T-cell (primary cell): Measurements from ENCODE around the gene NADSYN1. TPM values are rescaled to one million over a fixed set of nuclear protein-coding genes. Genes with fewer than 3 reads are reported as not detected.

ENCODE experiments used
- ATAC-seq, 4 experiments: fragments of 200-7000 bp in 3 of 4; fragments of 150-1000 bp in 1 of 4; cut with Tn5 transposase; replicated peaks in 1 of 4; 1 replicate in 3 of 4; 2 replicates in 1 of 4; pipeline ENCODE4 v1.10.0; 2021; ENCODE audit warnings: moderate library complexity in 3 of 4, mild to moderate bottlenecking in 2 of 4, moderate number of reproducible peaks in 1 of 4
- CTCF ChIA-PET, 2 donors: fragments of 300-600 bp; sonication (Branson Sonifier 250); formaldehyde crosslinking; loops; one replicate each; lab custom pipeline; 2022; ENCODE audit warnings: antibody characterized with exemption in 2 of 2; lab: Charles Lee
- POLR2A ChIA-PET, 2 donors: fragments of 300-600 bp; sonication (Branson Sonifier 250); formaldehyde crosslinking; loops; one replicate each; lab custom pipeline; 2022; ENCODE audit warnings: antibody characterized with exemption in 2 of 2; lab: Charles Lee
- DNase-seq, 35 experiments: peaks; one replicate each; pipeline versions ENCODE4 v3.0.0 to v3.0.0-alpha.2; 2013 to 2023
- H3K27ac ChIP-seq: one replicate; pipeline ENCODE4 v1.5.1; 2013; ENCODE audit warnings: low read length
- H3K27me3 ChIP-seq, 2 experiments: replicated peaks in 1 of 2; 1 replicate in 1 of 2; 2 replicates in 1 of 2; pipeline versions ENCODE4 v1.6.1 to v1.7.0; 2013; ENCODE audit warnings: low read length in 1 of 2, mixed read lengths in 1 of 2; ENCODE audit not compliant: control insufficient read depth in 2 of 2, insufficient read depth in 2 of 2; ENCODE audit errors: extremely low read depth in 1 of 2
- H3K36me3 ChIP-seq, 2 donors: 1 replicate in 1 of 2; 2 replicates in 1 of 2; pipeline versions ENCODE4 v1.6.1 to v1.7.0; 2013; ENCODE audit warnings: low read length in 1 of 2; ENCODE audit not compliant: control insufficient read depth in 2 of 2, insufficient read depth in 1 of 2; ENCODE audit errors: extremely low read depth in 1 of 2
- H3K4me1 ChIP-seq, 2 experiments: 1 replicate in 1 of 2; 2 replicates in 1 of 2; pipeline versions ENCODE4 v1.6.1 to v1.7.0; 2013; ENCODE audit warnings: low read length in 2 of 2, mixed read lengths in 1 of 2; ENCODE audit not compliant: insufficient read depth in 2 of 2, control insufficient read depth in 1 of 2; ENCODE audit errors: extremely low read depth in 1 of 2
- H3K4me3 ChIP-seq, 2 donors: 1 replicate in 1 of 2; 2 replicates in 1 of 2; pipeline versions ENCODE4 v1.5.1 to v1.7.0; 2013; ENCODE audit warnings: mild to moderate bottlenecking in 2 of 2, low read length in 1 of 2, moderate library complexity in 1 of 2; ENCODE audit not compliant: control insufficient read depth in 1 of 2; ENCODE audit errors: extremely low read depth in 1 of 2
- H3K9me3 ChIP-seq: 2 replicates; pipeline ENCODE4 v1.7.0; 2013
- H3K27ac Mint-ChIP-seq, 2 donors: one replicate each; pipeline ENCODE4 v1.8.0; 2020 to 2021; ENCODE audit warnings: mild to moderate bottlenecking in 2 of 2, mixed read lengths in 2 of 2
- H3K27me3 Mint-ChIP-seq, 2 donors: one replicate each; pipeline ENCODE4 v1.8.0; 2021 to 2022; ENCODE audit warnings: mixed read lengths in 2 of 2
- H3K36me3 Mint-ChIP-seq: one replicate; pipeline ENCODE4 v1.8.0; 2021; ENCODE audit warnings: mixed read lengths
- H3K4me1 Mint-ChIP-seq, 3 donors: one replicate each; pipeline ENCODE4 v1.8.0; 2020 to 2022; ENCODE audit warnings: mixed read lengths in 3 of 3, mild to moderate bottlenecking in 1 of 3
- H3K4me3 Mint-ChIP-seq, 3 donors: one replicate each; pipeline ENCODE4 v1.8.0; 2020 to 2022; ENCODE audit warnings: mild to moderate bottlenecking in 3 of 3, mixed read lengths in 3 of 3, moderate library complexity in 3 of 3
- H3K9me3 Mint-ChIP-seq, 3 donors: one replicate each; pipeline ENCODE4 v1.8.0; 2020 to 2022; ENCODE audit warnings: mixed read lengths in 3 of 3
- whole genome bisulfite sequencing: methylation state at CpG from one replicate; pipeline ENCODE4 v1.1.5; 2013; ENCODE audit warnings: missing lambda C conversion rate; ENCODE audit not compliant: insufficient coverage; 5-methylcytosine and 5-hydroxymethylcytosine counted together
- total RNA-seq, 35 experiments: library from RNA in 6 of 35; stranded (reverse) in 6 of 35; fragments of 120-200 nt in 1 of 35; gene quantifications; one replicate each; pipeline versions ENCODE4 v1.2.1 to v1.2.4 and lab custom pipeline; 2013 to 2026

The NADSYN1 gene
- total RNA-seq, 5 donors from 2014 or later (not counting 1 experiment from before 2014, with no cell fraction given) = 125 to 190 (median 162) TPM

DNA sequence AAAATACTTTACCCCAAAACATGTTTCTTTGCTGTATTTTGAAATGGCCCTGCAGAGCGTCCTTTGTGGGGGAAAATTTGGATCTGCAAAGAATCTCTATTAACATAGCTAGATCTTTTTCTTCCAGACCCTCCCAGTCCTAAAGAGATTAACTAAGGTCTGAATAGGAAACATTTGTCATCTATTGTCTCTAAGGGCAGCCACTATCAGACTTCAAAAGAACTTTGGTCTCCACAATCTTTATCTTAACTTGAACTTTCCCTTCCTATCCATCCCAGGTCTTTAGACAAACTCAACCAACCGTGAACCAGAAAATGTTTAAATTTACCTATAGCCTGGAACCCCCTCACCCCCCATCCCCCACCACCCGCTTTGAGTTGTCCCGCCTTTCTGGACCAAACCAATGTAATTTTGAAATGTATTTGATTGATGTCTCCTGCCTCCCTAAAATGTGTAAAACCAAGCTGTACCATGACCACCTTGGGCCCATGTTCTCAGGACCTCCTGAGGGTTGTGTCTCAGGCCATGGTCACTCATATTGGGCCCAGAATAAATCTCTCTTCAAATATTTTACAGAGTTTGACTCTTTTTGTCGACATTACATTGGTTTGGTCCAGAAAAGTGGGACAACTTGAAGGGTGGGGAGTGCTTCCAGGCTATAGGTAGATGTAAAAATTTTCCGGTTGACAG is 91.7 kb downstream of the NADSYN1 start:
- POLR2A ChIA-PET = interaction anchor here in 1 of 2 donors (0.7 kb wide), 1 partner anchor 15 kb away, joined by 6 read pairs; no protein-coding TSS in a partner anchor
- Histone ChIP-seq H3K4me1 (peaks cover 0 to 3% of the 10 kb centered on the region in 2 experiments), H3K27ac (no peak overlapping the region), H3K27me3 (peaks cover 0 to 52% of the 10 kb centered on the region in 2 experiments), H3K9me3 (no peaks in the 10 kb centered on the region), H3K4me3 (no peak overlapping the region), H3K36me3 (no peaks in the 10 kb centered on the region)
- Mint-ChIP-seq H3K4me1 (peaks cover 2 to 14% (median 10%) of the 10 kb centered on the region in 3 donors), H3K36me3 (peaks cover 5% of the 10 kb centered on the region), H3K4me3 (no peak overlapping the region), H3K27ac (no peak overlapping the region), H3K9me3 (peaks cover 7 to 12% (median 7%) of the 10 kb centered on the region in 3 donors), H3K27me3 (peaks cover 24 to 45% of the 10 kb centered on the region in 2 donors)
- CTCF ChIA-PET = no interaction called here
- 86% methylated on average over 2 of the region's 6 CpGs for WGBS
- DNase-seq (no peak), ATAC-seq (no peak)

- Mint-ChIP-seq H3K4me1 (peaks cover 2 to 14% (median 10%) of the 10 kb centered on the region in 3 donors), H3K4me3 (no peak overlapping the region), H3K27me3 (peaks cover 25 to 46% of the 10 kb centered on the region in 2 donors), H3K27ac (no peak overlapping the region), H3K9me3 (peaks cover 7 to 11% (median 7%) of the 10 kb centered on the region in 3 donors), H3K36me3 (peaks cover 5% of the 10 kb centered on the region)
- 95% methylated on average over 6 of the region's 12 CpGs for WGBS
- H3K27ac ChIP-seq = no peak overlapping the region
- CTCF ChIA-PET = no interaction called here
- ATAC-seq (no peak), DNase-seq (no peak)
- H3K4me1 ChIP-seq = peaks cover 0 to 3% of the 10 kb centered on the region in 2 experiments
- no peaks in the 10 kb centered on the region for H3K36me3 ChIP-seq
- H3K27me3 ChIP-seq = peaks cover 0 to 49% of the 10 kb centered on the region in 2 experiments
- H3K9me3 ChIP-seq = no peaks in the 10 kb centered on the region
- H3K4me3 ChIP-seq = no peak overlapping the region
- POLR2A ChIA-PET = no interaction called here
Observed at GRCh38 chr11:71545405-71545966, 92.5 kb downstream of the NADSYN1 start.

- Mint-ChIP-seq H3K36me3 (no peaks in the 10 kb centered on the region), H3K4me3 (no peak within 1 kb of the TSS), H3K27ac (peak within 1 kb of the TSS in 1 of 2 donors; percentile 21), H3K4me1 (peaks cover 2 to 14% (median 10%) of the 10 kb centered on the region in 3 donors), H3K27me3 (peaks cover 25 to 30% of the 10 kb centered on the region in 2 donors), H3K9me3 (peaks cover 0 to 7% (median 0%) of the 10 kb centered on the region in 3 donors)
- DNase-seq (no peak), ATAC-seq (no peak)
- ChIA-PET CTCF (no interaction called here), POLR2A (no interaction called here)
- Histone ChIP-seq H3K27ac (no peak within 1 kb of the TSS), H3K36me3 (no peaks in the 10 kb centered on the region), H3K9me3 (no peaks in the 10 kb centered on the region), H3K27me3 (peaks cover 0 to 35% of the 10 kb centered on the region in 2 experiments), H3K4me3 (no peak within 1 kb of the TSS), H3K4me1 (peaks cover 0 to 3% of the 10 kb centered on the region in 2 experiments)
- 91% methylated on average over 3 of the region's 5 CpGs for WGBS
Observed at GRCh38 chr11:71548120-71548519, 95.1 kb downstream of the NADSYN1 start, which contains the start of gene KRTAP5-9. TSS of gene KRTAP5-9 (plus strand) at chr11:71548420. CDS start at chr11:71548658, 238 bp downstream.

DNA sequence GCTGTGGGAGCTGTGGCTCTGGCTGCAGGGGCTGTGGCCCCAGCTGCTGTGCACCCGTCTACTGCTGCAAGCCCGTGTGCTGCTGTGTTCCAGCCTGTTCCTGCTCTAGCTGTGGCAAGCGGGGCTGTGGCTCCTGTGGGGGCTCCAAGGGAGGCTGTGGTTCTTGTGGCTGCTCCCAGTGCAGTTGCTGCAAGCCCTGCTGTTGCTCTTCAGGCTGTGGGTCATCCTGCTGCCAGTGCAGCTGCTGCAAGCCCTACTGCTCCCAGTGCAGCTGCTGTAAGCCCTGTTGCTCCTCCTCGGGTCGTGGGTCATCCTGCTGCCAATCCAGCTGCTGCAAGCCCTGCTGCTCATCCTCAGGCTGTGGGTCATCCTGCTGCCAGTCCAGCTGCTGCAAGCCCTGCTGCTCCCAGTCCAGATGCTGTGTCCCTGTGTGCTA is 95.7 kb downstream of the NADSYN1 start:
- Histone ChIP-seq H3K27ac (no peak overlapping the region), H3K27me3 (peaks cover 0 to 34% of the 10 kb centered on the region in 2 experiments), H3K36me3 (no peaks in the 10 kb centered on the region), H3K9me3 (no peaks in the 10 kb centered on the region), H3K4me3 (no peak overlapping the region), H3K4me1 (peaks cover 0 to 3% of the 10 kb centered on the region in 2 experiments)
- Mint-ChIP-seq H3K4me3 (no peak overlapping the region), H3K27me3 (peaks cover 25 to 27% of the 10 kb centered on the region in 2 donors), H3K36me3 (no peaks in the 10 kb centered on the region), H3K4me1 (peaks cover 2 to 8% (median 8%) of the 10 kb centered on the region in 3 donors), H3K9me3 (peaks cover 0 to 7% (median 0%) of the 10 kb centered on the region in 3 donors), H3K27ac (no peak overlapping the region)
- 22% methylated on average over 5 of the region's 5 CpGs for WGBS
- DNase-seq = no peak
- CTCF ChIA-PET = no interaction called here
- POLR2A ChIA-PET = no interaction called here
- ATAC-seq = no peak

Other genes with a start within 250 kb of the NADSYN1 start
- under 1 TPM in 3 of 5 donors, not detected in 2; 0.15 to 0.60 (median 0.49) TPM for gene SHANK2, start 200.6 kb upstream of the NADSYN1 start, total RNA-seq
- gene DHCR7, start 4.8 kb upstream of the NADSYN1 start, total RNA-seq = 10 to 100 TPM; 17.8 to 22.6 (median 21.1) TPM
- not detected for gene KRTAP5-7, start 74.1 kb downstream of the NADSYN1 start, total RNA-seq
- not detected for gene KRTAP5-8, start 84.8 kb downstream of the NADSYN1 start, total RNA-seq
- under 1 TPM in 2 of 5 donors, not detected in 3; 0.23 to 0.33 TPM for gene KRTAP5-9, start 95.2 kb downstream of the NADSYN1 start, total RNA-seq
- not detected for gene KRTAP5-10, start 112.4 kb downstream of the NADSYN1 start, total RNA-seq
- not detected for gene KRTAP5-11, start 129.7 kb downstream of the NADSYN1 start, total RNA-seq